CD4-positive, alpha-beta T cell treated with Interleukin-21 for 1 hour (primary cell): ENCODE data around the gene C14orf132.

Source experiments
- DNase-seq: peaks from one replicate; pipeline ENCODE4 v3.0.0-alpha.2; 2020

Gene C14orf132

GRCh38 chr14:96040828-96041371 lies 1.7 kb downstream of the C14orf132 start:
- DNase-seq: no peak

- no peak for DNase-seq
These were observed 3.2 kb downstream of the C14orf132 start for GRCh38 chr14:96042248-96042930.

GRCh38 chr14:96046630-96047029 lies 7.5 kb downstream of the C14orf132 start:
- DNase-seq: no peak

GRCh38 chr14:96047101-96047500 lies 7.9 kb downstream of the C14orf132 start:
- no peak for DNase-seq

- DNase-seq: no peak
These were observed 10.8 kb downstream of the C14orf132 start for GRCh38 chr14:96049932-96050331.

GRCh38 chr14:96050482-96050881 lies 11.3 kb downstream of the C14orf132 start:
- DNase-seq: no peak

- no peak for DNase-seq
These were observed 12.1 kb downstream of the C14orf132 start for GRCh38 chr14:96051231-96051630.

- no peak for DNase-seq
These were observed 12.7 kb downstream of the C14orf132 start for GRCh38 chr14:96051642-96052540.

- DNase-seq: no peak
These were observed 13.5 kb downstream of the C14orf132 start for GRCh38 chr14:96052541-96053247.

GRCh38 chr14:96053248-96053599 lies 14.1 kb downstream of the C14orf132 start:
- no peak for DNase-seq

GRCh38 chr14:96053600-96054381 lies 14.6 kb downstream of the C14orf132 start:
- DNase-seq: no peak

GRCh38 chr14:96054661-96055060 lies 15.5 kb downstream of the C14orf132 start:
- DNase-seq: no peak

GRCh38 chr14:96055065-96055752 lies 16.0 kb downstream of the C14orf132 start:
- DNase-seq: no peak

GRCh38 chr14:96055753-96056508 lies 16.8 kb downstream of the C14orf132 start:
- DNase-seq: no peak

- DNase-seq: no peak
These were observed 17.6 kb downstream of the C14orf132 start for GRCh38 chr14:96056509-96057422.

- DNase-seq: no peak
These were observed 18.6 kb downstream of the C14orf132 start for GRCh38 chr14:96057738-96058137.

GRCh38 chr14:96058576-96059200 lies 19.5 kb downstream of the C14orf132 start:
- DNase-seq: no peak

- no peak for DNase-seq
These were observed 20.5 kb downstream of the C14orf132 start for GRCh38 chr14:96059519-96060135.
